Uterus (tissue), 4 donors: ENCODE measurements around the gene NOL8. TPM values are rescaled to one million over a fixed set of nuclear protein-coding genes. Genes with fewer than 3 reads are reported as not detected.

Source experiments
- DNase-seq, 2 donors: peaks; one replicate each; pipeline ENCODE4 v3.0.0-alpha.2; 2019 to 2020
- H3K27ac ChIP-seq, 2 donors: fragments of 200-600 bp; sonication (generic); 1 replicate in 1 of 2; 2 replicates in 1 of 2; pipeline ENCODE4 v1.5.1; 2016 to 2018
- H3K27me3 ChIP-seq, 2 donors: fragments of 200-600 bp; sonication (generic); one replicate each; pipeline ENCODE4 v1.5.1; 2018 to 2019; ENCODE audit warnings: control low read depth in 1 of 2
- H3K36me3 ChIP-seq, 2 donors: fragments of 200-600 bp; sonication (generic); one replicate each; pipeline ENCODE4 v1.5.1; 2019; ENCODE audit warnings: control low read depth in 1 of 2
- H3K4me1 ChIP-seq, 2 donors: fragments of 200-600 bp; sonication (generic); one replicate each; pipeline ENCODE4 v1.5.1; 2018 to 2019; ENCODE audit warnings: control low read depth in 1 of 2
- H3K4me3 ChIP-seq, 2 donors: fragments of 200-600 bp; sonication (generic); 1 replicate in 1 of 2; 2 replicates in 1 of 2; pipeline ENCODE4 v1.5.1; 2018 to 2019; ENCODE audit warnings: mild to moderate bottlenecking in 1 of 2
- H3K9me3 ChIP-seq, 2 donors: fragments of 200-600 bp; sonication (generic); one replicate each; pipeline ENCODE4 v1.5.1; 2019; ENCODE audit warnings: control low read depth in 1 of 2
- CTCF ChIP-seq, 4 experiments: fragments of 200-600 bp in 2 of 4; fragments of 450-650 bp in 2 of 4; sonication (generic) in 2 of 4; IDR thresholded peaks; one replicate each; pipeline ENCODE4 v1.5.1; 2016 to 2019; ENCODE audit warnings: antibody characterized with exemption in 4 of 4, mild to moderate bottlenecking in 2 of 4, moderate library complexity in 1 of 4
- POLR2A ChIP-seq, 2 donors: fragments of 450-650 bp; IDR thresholded peaks; one replicate each; pipeline ENCODE4 v1.6.1; 2016; ENCODE audit warnings: antibody characterized with exemption in 2 of 2, mild to moderate bottlenecking in 1 of 2, moderate library complexity in 1 of 2
- intact Hi-C: fragments of 100-400 bp; cut with DNase I; formaldehyde crosslinking; loops from one replicate; pipeline ENCODE4 v1.15.1; 2023; ENCODE audit warnings: low total_unique reads
- total RNA-seq, 4 donors: library from RNA; depleted of rRNA in 3 of 4; stranded (reverse); fragments of >200 nt in 3 of 4; gene quantifications; one replicate each; pipeline versions ENCODE4 v1.1.0 to v1.2.4, GENCODE V29; 2014 to 2023
- donor health status: DM: yes; HTN: yes; CAD: no.

The NOL8 gene
- 10 to 100 TPM; 16.5 to 48.0 (median 33.0) TPM for total RNA-seq

- intact Hi-C loops, result no loop called here
- Histone ChIP-seq H3K27me3 (no peaks in the 10 kb centered on the region), H3K27ac (peak within 1 kb of the TSS; percentile 98 to 99), H3K4me3 (peak within 1 kb of the TSS; percentile 75 to 88), H3K9me3 (no peaks in the 10 kb centered on the region), H3K4me1 (peaks cover 4 to 12% of the 10 kb centered on the region in 2 donors), H3K36me3 (no peaks in the 10 kb centered on the region)
- peak; percentile 4 to 38 for TF ChIP-seq POLR2A (IDR thresholded peaks at IDR 0.05)
- TF ChIP-seq CTCF (IDR thresholded peaks at IDR 0.05), result no peak
- DNase-seq, result peak; percentile 80 to 83
Observed at GRCh38 chr9:92325269-92325990, at the start of gene NOL8, which contains the start of gene CENPP. TSS of gene NOL8 (minus strand) at chr9:92325350. CDS start at chr9:92324161, 1,189 bp downstream. TSS of gene CENPP (plus strand) at chr9:92325953.

DNA sequence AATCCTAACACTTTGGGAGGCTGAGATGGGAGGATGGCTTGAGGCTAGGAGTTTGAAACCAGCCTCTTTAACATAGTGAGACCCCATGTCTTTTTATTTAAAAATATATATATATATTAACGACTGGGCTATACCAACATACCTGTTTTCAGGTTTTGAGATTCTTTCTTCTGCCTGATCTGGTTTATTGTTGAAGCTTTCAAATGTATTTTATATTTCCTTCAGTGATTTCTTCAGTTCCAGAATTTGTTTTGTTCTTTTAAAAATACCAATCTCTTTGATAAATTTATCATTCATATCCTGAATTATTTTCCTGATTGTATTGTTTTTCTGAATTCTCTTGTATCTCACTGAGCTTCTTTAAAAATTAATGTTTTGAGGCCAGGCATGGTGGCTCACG, 48.0 kb upstream of the NOL8 start:
- H3K27me3 ChIP-seq, result no peaks in the 10 kb centered on the region
- no peaks in the 10 kb centered on the region for H3K4me1 ChIP-seq
- no peak for DNase-seq
- H3K27ac ChIP-seq, result no peak overlapping the region
- intact Hi-C loops, result no loop called here
- H3K36me3 ChIP-seq, result no peaks in the 10 kb centered on the region
- peaks cover 0 to 15% of the 10 kb centered on the region in 2 donors for H3K9me3 ChIP-seq
- H3K4me3 ChIP-seq, result no peak overlapping the region
- TF ChIP-seq CTCF (IDR thresholded peaks at IDR 0.05) (no peak), POLR2A (IDR thresholded peaks at IDR 0.05) (no peak)

DNA sequence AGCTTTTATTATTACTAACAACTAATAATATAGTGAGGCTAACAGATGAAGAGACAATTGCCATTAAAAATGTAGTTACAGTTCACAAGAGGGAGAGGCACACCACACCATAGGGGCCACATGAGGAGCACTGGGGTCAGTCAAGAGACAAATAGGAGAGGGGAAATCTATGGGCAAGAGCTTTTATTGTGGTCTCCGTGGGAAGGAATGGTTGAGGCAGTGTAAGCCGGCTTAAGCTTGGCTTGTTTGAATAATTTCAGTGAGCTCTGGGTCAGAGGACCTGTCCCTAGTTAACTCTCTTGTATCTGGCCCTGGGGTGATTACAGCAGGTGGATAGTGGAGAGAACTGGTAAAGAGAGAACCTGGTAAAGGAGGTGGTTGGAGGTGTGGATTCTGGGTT, 43.9 kb upstream of the NOL8 start:
- no peaks in the 10 kb centered on the region for H3K4me1 ChIP-seq
- H3K9me3 ChIP-seq, result peaks cover 0 to 15% of the 10 kb centered on the region in 2 donors
- DNase-seq, result no peak
- no peak overlapping the region for H3K4me3 ChIP-seq
- H3K36me3 ChIP-seq, result no peaks in the 10 kb centered on the region
- no peaks in the 10 kb centered on the region for H3K27me3 ChIP-seq
- intact Hi-C loops, result no loop called here
- TF ChIP-seq POLR2A (IDR thresholded peaks at IDR 0.05), result no peak
- no peak for TF ChIP-seq CTCF (IDR thresholded peaks at IDR 0.05)
- H3K27ac ChIP-seq, result peak overlapping the region in 1 of 2 donors; percentile 32

GRCh38 chr9:92360083-92360482, 34.9 kb upstream of the NOL8 start:
- no peak for DNase-seq
- H3K4me1 ChIP-seq, result no peaks in the 10 kb centered on the region
- no peak overlapping the region for H3K27ac ChIP-seq
- no peak for TF ChIP-seq CTCF (IDR thresholded peaks at IDR 0.05)
- TF ChIP-seq POLR2A (IDR thresholded peaks at IDR 0.05), result no peak
- intact Hi-C loops, result no loop called here
- H3K9me3 ChIP-seq, result peaks cover 0 to 7% of the 10 kb centered on the region in 2 donors
- H3K36me3 ChIP-seq, result no peaks in the 10 kb centered on the region
- H3K4me3 ChIP-seq, result no peak overlapping the region
- H3K27me3 ChIP-seq, result no peaks in the 10 kb centered on the region

- H3K4me1 ChIP-seq, result no peaks in the 10 kb centered on the region
Observed at GRCh38 chr9:92359394-92359995, 34.3 kb upstream of the NOL8 start.

More at GRCh38 chr9:92359394-92359995, 34.3 kb upstream of the NOL8 start:
- TF ChIP-seq POLR2A (IDR thresholded peaks at IDR 0.05), result no peak
- no peak for TF ChIP-seq CTCF (IDR thresholded peaks at IDR 0.05)
- Histone ChIP-seq H3K4me3 (no peak overlapping the region), H3K9me3 (peaks cover 0 to 10% of the 10 kb centered on the region in 2 donors), H3K27me3 (no peaks in the 10 kb centered on the region), H3K27ac (no peak overlapping the region), H3K36me3 (no peaks in the 10 kb centered on the region)
- intact Hi-C loops, result no loop called here
- no peak for DNase-seq
